GM19452 (cell line): Measurements from ENCODE around the gene ENTHD1.
"Not testable (repeated sequence)": the region's sequence is repeated elsewhere in the genome, so short reads cannot be mapped to it uniquely, and the experiment has no call there.

Source experiments
- ATAC-seq: cut with Tn5 transposase; IDR thresholded peaks from one replicate; pipeline ENCODE4 v1.9.1; 2021; ENCODE audit not compliant: unreplicated experiment

ENTHD1 gene

GRCh38 chr22:39900306-39901227, 7.0 kb upstream of the ENTHD1 start, which contains the start of gene GRAP2:
Gene GRAP2, plus strand, starts transcription at chr22:39901084. Its CDS starts 46,023 bp downstream, at chr22:39947107.
- ATAC-seq = peak; percentile 62

GRCh38 chr22:39898997-39899396, 5.4 kb upstream of the ENTHD1 start:
- ATAC-seq = peak; percentile 68

- ATAC-seq = no peak
Observed at GRCh38 chr22:39897841-39898240, 4.3 kb upstream of the ENTHD1 start.

GRCh38 chr22:39896313-39896996, 2.9 kb upstream of the ENTHD1 start:
- ATAC-seq = no peak

- ATAC-seq = no peak
Observed at GRCh38 chr22:39895682-39896081, 2.1 kb upstream of the ENTHD1 start.

GRCh38 chr22:39894554-39895092, 1.1 kb upstream of the ENTHD1 start:
- ATAC-seq = no peak

GRCh38 chr22:39889924-39890323, 3.6 kb downstream of the ENTHD1 start:
- not testable (repeated sequence) for ATAC-seq

GRCh38 chr22:39883057-39883456, 10.5 kb downstream of the ENTHD1 start:
- ATAC-seq = no peak

GRCh38 chr22:39880722-39881121, 12.8 kb downstream of the ENTHD1 start:
- ATAC-seq = no peak

GRCh38 chr22:39877079-39877845, 16.3 kb downstream of the ENTHD1 start:
- no peak for ATAC-seq

- ATAC-seq = not testable (repeated sequence)
Observed at GRCh38 chr22:39875176-39875885, 18.2 kb downstream of the ENTHD1 start.

- no peak for ATAC-seq
Observed at GRCh38 chr22:39873965-39874364, 19.6 kb downstream of the ENTHD1 start.

GRCh38 chr22:39872548-39872947, 21.0 kb downstream of the ENTHD1 start:
- no peak for ATAC-seq

GRCh38 chr22:39871008-39871798, 22.4 kb downstream of the ENTHD1 start:
- no peak for ATAC-seq

GRCh38 chr22:39869797-39870196, 23.8 kb downstream of the ENTHD1 start:
- not testable (repeated sequence) for ATAC-seq

GRCh38 chr22:39868741-39869140, 24.8 kb downstream of the ENTHD1 start:
- ATAC-seq = no peak

- ATAC-seq = no peak
Observed at GRCh38 chr22:39859903-39860588, 33.5 kb downstream of the ENTHD1 start.

GRCh38 chr22:39856588-39856987, 37.0 kb downstream of the ENTHD1 start:
- ATAC-seq = no peak

GRCh38 chr22:39852799-39853198, 40.8 kb downstream of the ENTHD1 start:
- no peak for ATAC-seq
